HepG2 (cell line): ENCODE data around the gene FAF1. TPM values are rescaled to one million over a fixed set of nuclear protein-coding genes. Genes with fewer than 3 reads are reported as not detected.
A peak's percentile ranks its signal among the peaks of the same experiment; 100 is the strongest.

ENCODE experiments used
- ATAC-seq: fragments of 200-7000 bp; cut with Tn5 transposase; 3 replicates; pipeline ENCODE4 v1.9.1; 2020; ENCODE audit warnings: mild to moderate bottlenecking, moderate library complexity
- BruUV-seq: library from RNA; stranded (reverse); fragments of 400-500 nt; replicated peaks from 2 replicates; lab custom pipeline; 2021; lab: Mats Ljungman, UMichigan
- CTCF ChIA-PET: fragments of 300-600 bp; formaldehyde crosslinking; extraction: SDS; loops from one replicate; lab custom pipeline; 2021; ENCODE audit warnings: low total read pairs, inconsistent platforms, low intra/inter-chr PET ratio; lab: Yijun Ruan, JAX
- POLR2A ChIA-PET: fragments of 350-600 bp; sonication (Branson Sonifier 250); formaldehyde crosslinking; loops from one replicate; lab custom pipeline; 2020; ENCODE audit warnings: antibody characterized with exemption, inconsistent platforms; lab: Yijun Ruan, JAX
- DNase-seq: peaks from one replicate; pipeline ENCODE4 v3.0.0-alpha.2; 2015; ENCODE audit warnings: low spot score
- FAIRE-seq: peaks from 3 replicates; lab custom pipeline; 2011; peaks lifted over from hg19 to GRCh38; lab: Jason Lieb, UNC
- H2AFZ ChIP-seq: one replicate; pipeline ENCODE4 v1.6.1; 2011; ENCODE audit warnings: low read length, inconsistent platforms
- H3K27ac ChIP-seq: fragments of 300-600 bp; 3 replicates; pipeline ENCODE4 v1.8.0; 2011; ENCODE audit warnings: mixed run types, mild to moderate bottlenecking, mixed read lengths, low read length, inconsistent platforms; ENCODE audit not compliant: insufficient read depth; ENCODE audit errors: extremely low read length
- H3K27me3 ChIP-seq, 2 experiments: fragments of 200-600 bp in 1 of 2; 2 replicates in 1 of 2; 3 replicates in 1 of 2; pipeline versions ENCODE4 v1.6.0 to v1.8.0; 2011; ENCODE audit warnings: low read length in 2 of 2, mild to moderate bottlenecking in 2 of 2, moderate library complexity in 2 of 2, inconsistent platforms in 1 of 2; ENCODE audit not compliant: insufficient read depth in 2 of 2, control insufficient read depth in 1 of 2
- H3K36me3 ChIP-seq, 2 experiments: fragments of 200-600 bp in 1 of 2; replicated peaks in 1 of 2; 2 replicates in 1 of 2; 3 replicates in 1 of 2; pipeline versions ENCODE4 v1.5.1 to v1.8.0; 2011; ENCODE audit warnings: low read length in 2 of 2, inconsistent platforms in 1 of 2; ENCODE audit not compliant: insufficient read depth in 2 of 2, control insufficient read depth in 1 of 2
- H3K4me1 ChIP-seq: 2 replicates; pipeline ENCODE4 v1.5.1; 2012; ENCODE audit warnings: low read length, inconsistent platforms; ENCODE audit not compliant: insufficient read depth
- H3K4me2 ChIP-seq: 2 replicates; pipeline ENCODE4 v1.6.0; 2011; ENCODE audit warnings: low read depth, low read length, inconsistent platforms
- H3K4me3 ChIP-seq, 3 experiments: fragments of 200-600 bp in 1 of 3; sonication (generic), shearing (Covaris generic) in 1 of 3; replicated peaks in 1 of 3; 2 replicates each; pipeline ENCODE4 v1.5.1; 2011 to 2016; ENCODE audit warnings: low read length in 3 of 3, inconsistent platforms in 2 of 3, low read depth in 2 of 3, mild to moderate bottlenecking in 2 of 3, control low read depth in 1 of 3, mixed read lengths in 1 of 3; ENCODE audit not compliant: insufficient read depth in 1 of 3
- H3K79me2 ChIP-seq: one replicate; pipeline ENCODE4 v1.6.1; 2011; ENCODE audit warnings: low read length, inconsistent platforms; ENCODE audit not compliant: insufficient read depth
- H3K9ac ChIP-seq: 2 replicates; pipeline ENCODE4 v1.6.0; 2011; ENCODE audit warnings: mild to moderate bottlenecking, low read depth, low read length, inconsistent platforms; ENCODE audit not compliant: insufficient read depth
- H3K9me3 ChIP-seq: 2 replicates; pipeline ENCODE4 v1.5.1; 2012; ENCODE audit warnings: mild to moderate bottlenecking, low read length
- H4K20me1 ChIP-seq: 2 replicates; pipeline ENCODE4 v1.6.0; 2011; ENCODE audit warnings: inconsistent platforms, mild to moderate bottlenecking, low read length, moderate library complexity; ENCODE audit not compliant: insufficient read depth
- GLMP ChIP-seq: sonication (generic); formaldehyde crosslinking; IDR thresholded peaks from 2 replicates; pipeline ENCODE4 v1.9.0; 2021; ENCODE audit warnings: missing genetic modification reagents, mild to moderate bottlenecking, borderline replicate concordance
- KLF6 ChIP-seq: IDR thresholded peaks from 2 replicates; pipeline ENCODE4 v1.8.0; 2016; ENCODE audit warnings: missing biosample characterization, missing genetic modification reagents
- MAFG ChIP-seq: sonication (generic); formaldehyde crosslinking; IDR thresholded peaks from 2 replicates; pipeline ENCODE4 v1.5.1; 2020; ENCODE audit warnings: mild to moderate bottlenecking, missing genetic modification reagents
- ZC3H4 ChIP-seq: sonication (generic); formaldehyde crosslinking; IDR thresholded peaks from 2 replicates; pipeline ENCODE4 v1.4.0; 2020; ENCODE audit warnings: missing genetic modification reagents, borderline replicate concordance
- ZKSCAN5 ChIP-seq: sonication (generic); formaldehyde crosslinking; IDR thresholded peaks from 2 replicates; pipeline ENCODE4 v1.5.1; 2020; ENCODE audit warnings: mild to moderate bottlenecking, missing genetic modification reagents
- ZNF556 ChIP-seq: sonication (generic); formaldehyde crosslinking; IDR thresholded peaks from 2 replicates; pipeline ENCODE4 v1.4.0; 2020; ENCODE audit warnings: mild to moderate bottlenecking, missing genetic modification reagents, borderline replicate concordance
- ZNF619 ChIP-seq: sonication (generic); formaldehyde crosslinking; IDR thresholded peaks from 2 replicates; pipeline ENCODE4 v1.4.0; 2020; ENCODE audit warnings: mild to moderate bottlenecking, missing genetic modification reagents
- ZNF703 ChIP-seq: sonication (generic); formaldehyde crosslinking; IDR thresholded peaks from 2 replicates; pipeline ENCODE4 v1.5.1; 2020; ENCODE audit warnings: missing genetic modification reagents, mild to moderate bottlenecking, moderate library complexity, borderline replicate concordance
- ZNF777 ChIP-seq: sonication (generic); formaldehyde crosslinking; IDR thresholded peaks from 2 replicates; pipeline ENCODE4 v1.4.0; 2020; ENCODE audit warnings: missing genetic modification reagents
- ZSCAN20 ChIP-seq: sonication (generic); formaldehyde crosslinking; IDR thresholded peaks from 2 replicates; pipeline ENCODE4 v1.4.0; 2020; ENCODE audit warnings: missing genetic modification reagents, mild to moderate bottlenecking, borderline replicate concordance
- WGBS: methylation state at CpG from one replicate; pipeline ENCODE4 v1.1.6; 2017; ENCODE audit warnings: low lambda C conversion rate; 5-methylcytosine and 5-hydroxymethylcytosine counted together
- in situ Hi-C: cut with HindIII; loops from 2 replicates; pipeline ENCODE4 v1.10.0; 2017; ENCODE audit warnings: low pct_unique_long_range_greater_than_20kb; ENCODE audit not compliant: extremely low pct_ligation_motif_present
- intact Hi-C: fragments of 100-400 bp; cut with micrococcal nuclease; formaldehyde crosslinking; loops from one replicate; pipeline ENCODE4 v1.10.0; 2022; ENCODE audit not compliant: unreplicated experiment
- polyA plus RNA-seq, 8 experiments: library from polyadenylated mRNA; depleted of rRNA in 3 of 8; stranded (reverse) in 7 of 8; unstranded in 1 of 8; fragments of >200 nt; fragmentation: Illumina TruSeq in 4 of 8; extraction: Trizol in 4 of 8; gene quantifications; 2 replicates each; pipeline versions ENCODE4 v1.2.1 to v1.2.3, GENCODE V29; 2011 to 2016; ENCODE audit warnings: low read depth in 4 of 8, missing spikeins in 1 of 8, mixed read lengths in 1 of 8; ENCODE audit not compliant: insufficient read depth in 1 of 8
- total RNA-seq, 5 experiments: library from RNA; depleted of rRNA; stranded (reverse); fragments of >200 nt; fragmentation: Illumina TruSeq; extraction: Trizol; gene quantifications; 2 replicates each; pipeline ENCODE4 v1.2.3, GENCODE V29; 2016; ENCODE audit warnings: low read depth in 1 of 5
- TF ChIP-seq, protein P1 (sequence below): IDR thresholded peaks from 2 replicates; pipeline ENCODE4 v1.6.1; 2016

The FAF1 gene
- total and polyA plus RNA-seq, 2 of the 13 experiments (the other 11 are each of a cell fraction or from before 2014, with no cell fraction given): 19.4 to 63.3 TPM

GRCh38 chr1:50846224-50846839 is 113.7 kb downstream of the FAF1 start:
- no peak for FAIRE-seq
- in situ Hi-C loops: no loop called here
- no peak overlapping the region for H3K9ac ChIP-seq
- H3K79me2 ChIP-seq: peaks cover 4% of the 10 kb centered on the region
- no TSS peak for BruUV-seq
- H2AFZ ChIP-seq: no peak overlapping the region
- CTCF ChIA-PET: no interaction called here
- no peak overlapping the region for H3K4me3 ChIP-seq
- H3K4me1 ChIP-seq: peaks cover 28% of the 10 kb centered on the region
- 98% methylated on average over 20 of the region's 20 CpGs for WGBS
- no peaks in the 10 kb centered on the region for H4K20me1 ChIP-seq
- H3K27ac ChIP-seq: no peak overlapping the region
- H3K9me3 ChIP-seq: no peaks in the 10 kb centered on the region
- TF ChIP-seq, protein P1, sequence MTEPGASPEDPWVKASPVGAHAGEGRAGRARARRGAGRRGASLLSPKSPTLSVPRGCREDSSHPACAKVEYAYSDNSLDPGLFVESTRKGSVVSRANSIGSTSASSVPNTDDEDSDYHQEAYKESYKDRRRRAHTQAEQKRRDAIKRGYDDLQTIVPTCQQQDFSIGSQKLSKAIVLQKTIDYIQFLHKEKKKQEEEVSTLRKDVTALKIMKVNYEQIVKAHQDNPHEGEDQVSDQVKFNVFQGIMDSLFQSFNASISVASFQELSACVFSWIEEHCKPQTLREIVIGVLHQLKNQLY (CRISPR knock-in tag): no peak
- TF ChIP-seq ZNF703 (CRISPR knock-in tag) (no peak), ZNF556 (no peak), ZNF619 (no peak), ZSCAN20 (CRISPR knock-in tag) (no peak)
- no peaks in the 10 kb centered on the region for H3K36me3 ChIP-seq
- no peak for ATAC-seq
- intact Hi-C loops: no loop called here
- no peaks in the 10 kb centered on the region for H3K27me3 ChIP-seq
- no peak for DNase-seq
- POLR2A ChIA-PET: no interaction called here
- H3K4me2 ChIP-seq: no peak overlapping the region

DNA sequence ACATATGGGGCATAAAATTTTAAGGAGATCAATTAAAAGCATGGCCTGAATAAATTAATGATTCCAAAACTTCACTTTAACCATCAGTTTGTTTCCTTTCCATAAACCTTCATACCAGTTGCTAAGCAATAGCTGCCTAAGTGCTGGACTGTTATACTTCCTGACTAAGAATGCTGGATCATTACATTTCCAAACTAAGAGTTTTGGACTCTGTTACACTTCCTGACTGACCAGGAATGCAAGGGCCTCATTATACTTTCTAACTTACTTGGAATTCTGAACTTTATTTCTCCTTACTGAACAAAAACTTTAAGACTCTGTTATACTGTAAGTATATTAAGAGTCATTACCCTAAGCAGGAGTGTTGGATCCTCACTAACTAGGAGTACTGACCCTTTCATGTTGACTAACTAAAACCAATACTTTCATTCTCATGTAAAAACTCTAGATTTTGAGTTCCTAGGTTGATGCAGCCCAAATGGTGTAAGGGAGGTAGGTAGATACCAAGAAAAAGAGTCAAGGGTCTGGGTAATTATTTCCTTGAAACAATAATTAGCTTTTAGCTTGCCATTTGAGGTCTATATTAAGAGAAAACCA is 118.2 kb downstream of the FAF1 start:
- peak; percentile 81 for ATAC-seq
- no peak overlapping the region for H3K4me3 ChIP-seq
- H3K9ac ChIP-seq: no peak overlapping the region
- ChIA-PET POLR2A (no interaction called here), CTCF (no interaction called here)
- FAIRE-seq: no peak
- no peak overlapping the region for H3K4me2 ChIP-seq
- H3K79me2 ChIP-seq: peaks cover 6% of the 10 kb centered on the region
- H3K4me1 ChIP-seq: peaks cover 16% of the 10 kb centered on the region
- intact Hi-C loops: no loop called here
- in situ Hi-C loops: no loop called here
- DNase-seq: peak; percentile 5
- H4K20me1 ChIP-seq: no peaks in the 10 kb centered on the region
- H3K9me3 ChIP-seq: no peaks in the 10 kb centered on the region
- BruUV-seq: no TSS peak
- TF ChIP-seq ZC3H4 (no peak), MAFG (no peak), KLF6 (CRISPR knock-in tag) (no peak), GLMP (no peak), ZKSCAN5 (CRISPR knock-in tag) (no peak), ZNF777 (CRISPR knock-in tag) (no peak)
- H3K27me3 ChIP-seq: no peaks in the 10 kb centered on the region
- no peak overlapping the region for H2AFZ ChIP-seq
- peak overlapping the region; percentile 59 for H3K27ac ChIP-seq
- H3K36me3 ChIP-seq: no peaks in the 10 kb centered on the region
